ENCODE data around the gene MAP7.

Gene MAP7

GRCh38 chr6:136370988-136371728, 179.1 kb downstream of the MAP7 start:
- DNase-seq, result no peak

GRCh38 chr6:136365776-136366354, 184.4 kb downstream of the MAP7 start:
- DNase-seq, result no peak

GRCh38 chr6:136362421-136363356, 187.5 kb downstream of the MAP7 start:
- DNase-seq, result no peak

- no peak for DNase-seq
Measured at GRCh38 chr6:136361787-136362186, 188.4 kb downstream of the MAP7 start.

- no peak for DNase-seq
Measured at GRCh38 chr6:136360783-136361182, 189.4 kb downstream of the MAP7 start.

- DNase-seq, result no peak
Measured at GRCh38 chr6:136359851-136360250, 190.4 kb downstream of the MAP7 start.

GRCh38 chr6:136351518-136352110, 198.6 kb downstream of the MAP7 start:
- DNase-seq, result no peak

GRCh38 chr6:136350914-136351313, 199.3 kb downstream of the MAP7 start:
- DNase-seq, result no peak

GRCh38 chr6:136347847-136348246, 202.4 kb downstream of the MAP7 start:
- DNase-seq, result no peak

GRCh38 chr6:136345145-136345544, 205.1 kb downstream of the MAP7 start:
- no peak for DNase-seq

- DNase-seq, result no peak
Measured at GRCh38 chr6:136344420-136344819, 205.8 kb downstream of the MAP7 start.

GRCh38 chr6:136343700-136344099, 206.5 kb downstream of the MAP7 start:
- DNase-seq, result no peak

- no peak for DNase-seq
Measured at GRCh38 chr6:136343275-136343674, 206.9 kb downstream of the MAP7 start.

GRCh38 chr6:136341967-136342366, 208.3 kb downstream of the MAP7 start:
- no peak for DNase-seq

- no peak for DNase-seq
Measured at GRCh38 chr6:136341367-136341766, 208.9 kb downstream of the MAP7 start.

- DNase-seq, result no peak
Measured at GRCh38 chr6:136338486-136338885, 211.7 kb downstream of the MAP7 start.

GRCh38 chr6:136337606-136338005, 212.6 kb downstream of the MAP7 start:
- no peak for DNase-seq

- DNase-seq, result no peak
Measured at GRCh38 chr6:136337121-136337520, 213.1 kb downstream of the MAP7 start.

GRCh38 chr6:136335736-136336363, 214.4 kb downstream of the MAP7 start:
- no peak for DNase-seq

GRCh38 chr6:136334853-136335252, 215.4 kb downstream of the MAP7 start:
- DNase-seq, result no peak

- DNase-seq, result no peak
Measured at GRCh38 chr6:136334465-136334846, 215.8 kb downstream of the MAP7 start.

- DNase-seq, result no peak
Measured at GRCh38 chr6:136333824-136334464, 216.3 kb downstream of the MAP7 start.

Measured in DMS79 treated with DMSO at 0.1 percent for 48 hours (cell line).